Measurements from ENCODE around the gene SLC16A3.

DNA sequence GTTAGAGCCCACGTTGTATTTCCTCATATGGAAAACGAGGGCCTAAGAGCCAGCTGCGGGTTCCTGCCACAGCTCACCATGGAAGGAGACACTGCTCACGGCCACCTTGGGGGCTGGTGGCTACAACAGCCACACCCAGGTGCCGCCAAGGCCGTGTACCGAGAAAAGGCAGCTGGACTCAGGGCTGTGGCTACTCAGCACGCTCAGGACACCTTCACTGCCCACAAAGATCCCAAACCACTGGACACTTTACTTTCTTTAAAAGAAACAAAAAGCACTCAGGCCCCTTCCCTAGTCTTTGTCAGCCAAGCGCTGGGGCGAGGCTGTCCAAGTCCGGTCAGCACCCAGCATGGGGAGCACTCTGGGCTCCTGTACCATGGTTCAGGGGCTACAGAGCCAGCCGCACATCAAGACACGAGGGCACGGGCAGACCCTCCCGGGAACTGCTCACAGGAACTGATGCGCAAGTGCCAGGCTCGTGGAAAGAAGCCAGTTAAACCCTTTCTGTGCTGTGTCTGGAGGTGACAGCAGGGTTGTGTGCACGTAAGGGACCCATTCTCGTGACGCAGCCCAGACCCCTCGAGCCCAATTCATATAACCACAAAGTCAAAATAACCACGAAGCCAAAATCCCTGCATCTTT lies 18.5 kb downstream of the SLC16A3 start:
- TF ChIP-seq, protein P1, sequence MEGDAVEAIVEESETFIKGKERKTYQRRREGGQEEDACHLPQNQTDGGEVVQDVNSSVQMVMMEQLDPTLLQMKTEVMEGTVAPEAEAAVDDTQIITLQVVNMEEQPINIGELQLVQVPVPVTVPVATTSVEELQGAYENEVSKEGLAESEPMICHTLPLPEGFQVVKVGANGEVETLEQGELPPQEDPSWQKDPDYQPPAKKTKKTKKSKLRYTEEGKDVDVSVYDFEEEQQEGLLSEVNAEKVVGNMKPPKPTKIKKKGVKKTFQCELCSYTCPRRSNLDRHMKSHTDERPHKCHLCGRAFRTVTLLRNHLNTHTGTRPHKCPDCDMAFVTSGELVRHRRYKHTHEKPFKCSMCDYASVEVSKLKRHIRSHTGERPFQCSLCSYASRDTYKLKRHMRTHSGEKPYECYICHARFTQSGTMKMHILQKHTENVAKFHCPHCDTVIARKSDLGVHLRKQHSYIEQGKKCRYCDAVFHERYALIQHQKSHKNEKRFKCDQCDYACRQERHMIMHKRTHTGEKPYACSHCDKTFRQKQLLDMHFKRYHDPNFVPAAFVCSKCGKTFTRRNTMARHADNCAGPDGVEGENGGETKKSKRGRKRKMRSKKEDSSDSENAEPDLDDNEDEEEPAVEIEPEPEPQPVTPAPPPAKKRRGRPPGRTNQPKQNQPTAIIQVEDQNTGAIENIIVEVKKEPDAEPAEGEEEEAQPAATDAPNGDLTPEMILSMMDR (IDR thresholded peaks at IDR 0.05), result no peak
- no peak for TF ChIP-seq POLR2AphosphoS5 (IDR thresholded peaks at IDR 0.05)

All from breast epithelium (tissue), 3 donors.